ENCODE results near the gene CLDN10. TPM values are rescaled to one million over a fixed set of nuclear protein-coding genes. Genes with fewer than 3 reads are reported as not detected.

Gene CLDN10
- total RNA-seq, 1 experiment from 2014 or later: 24.7 TPM

DNA sequence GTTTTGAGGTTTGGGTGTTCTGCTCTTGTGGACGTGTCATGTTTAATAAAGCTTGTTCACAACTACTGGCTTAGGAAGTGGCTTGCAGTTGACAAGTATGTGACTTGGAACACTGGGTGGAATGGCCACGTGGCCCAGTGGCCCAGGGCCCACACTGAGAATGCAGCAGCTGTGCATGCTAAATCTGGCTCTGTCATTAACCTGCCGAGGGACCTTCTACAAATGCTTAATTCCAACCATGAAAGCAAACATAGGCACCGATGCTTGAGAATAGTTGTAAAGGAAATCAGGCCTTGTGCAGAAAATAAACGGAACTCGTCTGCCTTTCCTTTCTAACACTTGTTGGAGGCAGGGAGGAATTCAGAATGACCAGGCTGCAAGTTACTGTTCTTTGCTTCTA, 11.6 kb upstream of the CLDN10 start:
- CTCF ChIA-PET: interaction anchor here (1.7 kb wide), 1 partner anchor 11 kb away, joined by 11 read pairs; the partner anchor contains the start of gene CLDN10
- no peak overlapping the region for H3K27ac Mint-ChIP-seq
- ATAC-seq: no peak; the same call in 1 of the 2 replicates
- H3K9me3 Mint-ChIP-seq: no peaks in the 10 kb centered on the region
- H3K27me3 Mint-ChIP-seq (ENCODE audit: low read depth): no peaks in the 10 kb centered on the region
- peaks cover 19% of the 10 kb centered on the region for H3K4me1 Mint-ChIP-seq
- POLR2A ChIA-PET: interaction anchor here (0.7 kb wide), 1 partner anchor 90 kb away, joined by 5 read pairs; no protein-coding TSS in a partner anchor
- no peak overlapping the region for H3K4me3 Mint-ChIP-seq
- H3K36me3 Mint-ChIP-seq: no peaks in the 10 kb centered on the region
- DNase-seq (ENCODE audit: low spot score): no peak
- no peak for TF ChIP-seq ZNF423 (CRISPR knock-in tag; IDR thresholded peaks at IDR 0.05)
- TF ChIP-seq, protein P1, sequence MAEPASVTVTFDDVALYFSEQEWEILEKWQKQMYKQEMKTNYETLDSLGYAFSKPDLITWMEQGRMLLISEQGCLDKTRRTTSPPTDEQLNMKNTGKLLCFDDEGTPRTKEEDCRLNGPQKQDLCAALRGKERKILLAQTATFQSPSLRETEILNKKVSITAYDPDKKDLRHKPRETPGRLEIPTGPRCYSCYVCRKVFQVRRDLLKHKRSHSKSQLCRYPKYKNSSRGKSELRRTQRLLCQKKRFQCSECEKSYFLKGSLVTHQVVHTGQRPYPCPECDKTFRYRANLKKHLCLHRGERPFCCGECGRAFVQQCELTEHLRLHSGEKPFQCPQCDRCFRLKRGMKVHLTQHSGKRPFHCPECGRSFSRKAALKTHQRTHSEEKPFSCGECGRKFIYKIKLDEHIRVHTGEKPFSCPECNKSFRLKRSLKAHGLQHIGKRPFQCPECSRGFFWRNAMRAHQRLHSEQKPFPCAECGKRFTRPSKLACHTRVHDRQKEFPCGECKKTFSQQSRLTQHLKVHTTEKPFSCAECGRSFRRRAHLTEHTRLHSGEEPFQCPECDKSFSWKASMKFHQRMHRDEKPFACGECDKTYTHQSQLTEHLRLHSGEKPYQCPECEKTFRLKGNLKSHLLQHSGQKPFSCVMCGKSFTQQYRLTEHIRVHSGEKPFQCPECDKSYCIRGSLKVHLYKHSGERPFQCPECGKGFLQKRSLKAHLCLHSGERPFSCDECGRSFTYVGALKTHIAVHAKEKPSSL (CRISPR knock-in tag; conservative IDR thresholded peaks at IDR 0.05): no peak
- TF ChIP-seq NFATC4 (CRISPR knock-in tag; IDR thresholded peaks at IDR 0.05): no peak
- TF ChIP-seq GTF2I (CRISPR knock-in tag; conservative IDR thresholded peaks at IDR 0.05): no peak
- TF ChIP-seq ZNF121 (CRISPR knock-in tag; IDR thresholded peaks at IDR 0.05): no peak
- TF ChIP-seq FOXP1 (CRISPR knock-in tag; IDR thresholded peaks at IDR 0.05; ENCODE audit: borderline replicate concordance): no peak
- TF ChIP-seq, protein P2, sequence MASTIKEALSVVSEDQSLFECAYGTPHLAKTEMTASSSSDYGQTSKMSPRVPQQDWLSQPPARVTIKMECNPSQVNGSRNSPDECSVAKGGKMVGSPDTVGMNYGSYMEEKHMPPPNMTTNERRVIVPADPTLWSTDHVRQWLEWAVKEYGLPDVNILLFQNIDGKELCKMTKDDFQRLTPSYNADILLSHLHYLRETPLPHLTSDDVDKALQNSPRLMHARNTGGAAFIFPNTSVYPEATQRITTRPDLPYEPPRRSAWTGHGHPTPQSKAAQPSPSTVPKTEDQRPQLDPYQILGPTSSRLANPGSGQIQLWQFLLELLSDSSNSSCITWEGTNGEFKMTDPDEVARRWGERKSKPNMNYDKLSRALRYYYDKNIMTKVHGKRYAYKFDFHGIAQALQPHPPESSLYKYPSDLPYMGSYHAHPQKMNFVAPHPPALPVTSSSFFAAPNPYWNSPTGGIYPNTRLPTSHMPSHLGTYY (CRISPR knock-in tag; IDR thresholded peaks at IDR 0.05): no peak
- no peak for TF ChIP-seq GRHL2 (CRISPR knock-in tag; IDR thresholded peaks at IDR 0.05; ENCODE audit: insufficient replicate concordance, severe bottlenecking)
- TF ChIP-seq, protein P3, sequence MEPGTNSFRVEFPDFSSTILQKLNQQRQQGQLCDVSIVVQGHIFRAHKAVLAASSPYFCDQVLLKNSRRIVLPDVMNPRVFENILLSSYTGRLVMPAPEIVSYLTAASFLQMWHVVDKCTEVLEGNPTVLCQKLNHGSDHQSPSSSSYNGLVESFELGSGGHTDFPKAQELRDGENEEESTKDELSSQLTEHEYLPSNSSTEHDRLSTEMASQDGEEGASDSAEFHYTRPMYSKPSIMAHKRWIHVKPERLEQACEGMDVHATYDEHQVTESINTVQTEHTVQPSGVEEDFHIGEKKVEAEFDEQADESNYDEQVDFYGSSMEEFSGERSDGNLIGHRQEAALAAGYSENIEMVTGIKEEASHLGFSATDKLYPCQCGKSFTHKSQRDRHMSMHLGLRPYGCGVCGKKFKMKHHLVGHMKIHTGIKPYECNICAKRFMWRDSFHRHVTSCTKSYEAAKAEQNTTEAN (CRISPR knock-in tag; IDR thresholded peaks at IDR 0.05): no peak
- no peak for TF ChIP-seq ZNF232 (CRISPR knock-in tag; IDR thresholded peaks at IDR 0.05)
- TF ChIP-seq, protein P4, sequence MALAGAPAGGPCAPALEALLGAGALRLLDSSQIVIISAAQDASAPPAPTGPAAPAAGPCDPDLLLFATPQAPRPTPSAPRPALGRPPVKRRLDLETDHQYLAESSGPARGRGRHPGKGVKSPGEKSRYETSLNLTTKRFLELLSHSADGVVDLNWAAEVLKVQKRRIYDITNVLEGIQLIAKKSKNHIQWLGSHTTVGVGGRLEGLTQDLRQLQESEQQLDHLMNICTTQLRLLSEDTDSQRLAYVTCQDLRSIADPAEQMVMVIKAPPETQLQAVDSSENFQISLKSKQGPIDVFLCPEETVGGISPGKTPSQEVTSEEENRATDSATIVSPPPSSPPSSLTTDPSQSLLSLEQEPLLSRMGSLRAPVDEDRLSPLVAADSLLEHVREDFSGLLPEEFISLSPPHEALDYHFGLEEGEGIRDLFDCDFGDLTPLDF (CRISPR knock-in tag; IDR thresholded peaks at IDR 0.05): no peak
- TF ChIP-seq, protein P5, sequence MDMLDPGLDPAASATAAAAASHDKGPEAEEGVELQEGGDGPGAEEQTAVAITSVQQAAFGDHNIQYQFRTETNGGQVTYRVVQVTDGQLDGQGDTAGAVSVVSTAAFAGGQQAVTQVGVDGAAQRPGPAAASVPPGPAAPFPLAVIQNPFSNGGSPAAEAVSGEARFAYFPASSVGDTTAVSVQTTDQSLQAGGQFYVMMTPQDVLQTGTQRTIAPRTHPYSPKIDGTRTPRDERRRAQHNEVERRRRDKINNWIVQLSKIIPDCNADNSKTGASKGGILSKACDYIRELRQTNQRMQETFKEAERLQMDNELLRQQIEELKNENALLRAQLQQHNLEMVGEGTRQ (CRISPR knock-in tag; IDR thresholded peaks at IDR 0.05): no peak

DNA sequence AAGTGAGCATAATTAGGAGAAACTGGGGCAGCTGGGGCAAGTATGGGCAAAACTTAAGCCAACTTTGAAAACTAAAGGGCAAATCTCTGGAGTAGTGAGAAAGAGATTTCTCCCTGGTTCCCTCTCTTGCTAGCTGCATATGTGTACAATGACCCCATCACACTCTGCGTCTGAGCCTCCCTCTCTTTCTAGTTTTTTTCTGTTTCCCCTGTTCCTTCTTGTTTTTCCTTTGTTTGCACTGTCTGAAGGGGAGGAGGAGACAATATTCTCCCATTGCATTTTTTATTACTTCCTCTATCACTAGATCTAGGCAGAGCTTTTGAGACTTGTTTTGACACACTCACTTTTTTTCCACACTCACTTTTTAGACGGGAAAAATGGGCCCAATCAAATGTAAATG, 11.2 kb upstream of the CLDN10 start:
- H3K4me3 Mint-ChIP-seq: no peak overlapping the region
- DNase-seq (ENCODE audit: low spot score) (no peak), ATAC-seq (no peak)
- TF ChIP-seq PRRX2 (CRISPR knock-in tag; IDR thresholded peaks at IDR 0.05): no peak
- no peak for TF ChIP-seq ZNF263 (CRISPR knock-in tag; IDR thresholded peaks at IDR 0.05; ENCODE audit: low read depth)
- TF ChIP-seq, protein P6, sequence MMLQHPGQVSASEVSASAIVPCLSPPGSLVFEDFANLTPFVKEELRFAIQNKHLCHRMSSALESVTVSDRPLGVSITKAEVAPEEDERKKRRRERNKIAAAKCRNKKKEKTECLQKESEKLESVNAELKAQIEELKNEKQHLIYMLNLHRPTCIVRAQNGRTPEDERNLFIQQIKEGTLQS (CRISPR knock-in tag; conservative IDR thresholded peaks at IDR 0.05): no peak
- TF ChIP-seq SOX15 (CRISPR knock-in tag; IDR thresholded peaks at IDR 0.05): no peak
- no peak for TF ChIP-seq FOXK1 (CRISPR knock-in tag; IDR thresholded peaks at IDR 0.05)
- TF ChIP-seq, protein P7, sequence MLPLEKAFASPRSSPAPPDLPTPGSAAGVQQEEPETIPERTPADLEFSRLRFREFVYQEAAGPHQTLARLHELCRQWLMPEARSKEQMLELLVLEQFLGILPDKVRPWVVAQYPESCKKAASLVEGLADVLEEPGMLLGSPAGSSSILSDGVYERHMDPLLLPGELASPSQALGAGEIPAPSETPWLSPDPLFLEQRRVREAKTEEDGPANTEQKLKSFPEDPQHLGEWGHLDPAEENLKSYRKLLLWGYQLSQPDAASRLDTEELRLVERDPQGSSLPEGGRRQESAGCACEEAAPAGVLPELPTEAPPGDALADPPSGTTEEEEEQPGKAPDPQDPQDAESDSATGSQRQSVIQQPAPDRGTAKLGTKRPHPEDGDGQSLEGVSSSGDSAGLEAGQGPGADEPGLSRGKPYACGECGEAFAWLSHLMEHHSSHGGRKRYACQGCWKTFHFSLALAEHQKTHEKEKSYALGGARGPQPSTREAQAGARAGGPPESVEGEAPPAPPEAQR (CRISPR knock-in tag; IDR thresholded peaks at IDR 0.05): no peak
- TF ChIP-seq, protein P8, sequence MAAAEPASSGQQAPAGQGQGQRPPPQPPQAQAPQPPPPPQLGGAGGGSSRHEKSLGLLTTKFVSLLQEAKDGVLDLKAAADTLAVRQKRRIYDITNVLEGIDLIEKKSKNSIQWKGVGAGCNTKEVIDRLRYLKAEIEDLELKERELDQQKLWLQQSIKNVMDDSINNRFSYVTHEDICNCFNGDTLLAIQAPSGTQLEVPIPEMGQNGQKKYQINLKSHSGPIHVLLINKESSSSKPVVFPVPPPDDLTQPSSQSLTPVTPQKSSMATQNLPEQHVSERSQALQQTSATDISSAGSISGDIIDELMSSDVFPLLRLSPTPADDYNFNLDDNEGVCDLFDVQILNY (CRISPR knock-in tag; IDR thresholded peaks at IDR 0.05): no peak
- TF ChIP-seq, protein P9, sequence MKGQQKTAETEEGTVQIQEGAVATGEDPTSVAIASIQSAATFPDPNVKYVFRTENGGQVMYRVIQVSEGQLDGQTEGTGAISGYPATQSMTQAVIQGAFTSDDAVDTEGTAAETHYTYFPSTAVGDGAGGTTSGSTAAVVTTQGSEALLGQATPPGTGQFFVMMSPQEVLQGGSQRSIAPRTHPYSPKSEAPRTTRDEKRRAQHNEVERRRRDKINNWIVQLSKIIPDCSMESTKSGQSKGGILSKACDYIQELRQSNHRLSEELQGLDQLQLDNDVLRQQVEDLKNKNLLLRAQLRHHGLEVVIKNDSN (CRISPR knock-in tag; IDR thresholded peaks at IDR 0.05): no peak
- TF ChIP-seq EMX1 (CRISPR knock-in tag; IDR thresholded peaks at IDR 0.05): no peak
- TF ChIP-seq MYBL2 (CRISPR knock-in tag; IDR thresholded peaks at IDR 0.05): no peak
- TF ChIP-seq ZNF219 (CRISPR knock-in tag; IDR thresholded peaks at IDR 0.05; ENCODE audit: borderline replicate concordance): no peak
- no peak for TF ChIP-seq TEAD4 (CRISPR knock-in tag; IDR thresholded peaks at IDR 0.05)
- TF ChIP-seq, protein P5 (CRISPR knock-in tag; IDR thresholded peaks at IDR 0.05): no peak
- H3K9me3 Mint-ChIP-seq: no peaks in the 10 kb centered on the region
- peaks cover 20% of the 10 kb centered on the region for H3K4me1 Mint-ChIP-seq
- CTCF ChIA-PET: interaction anchor here (1.0 to 1.7 kb wide), 2 partner anchors 11 to 137 kb away, joined by 4 to 11 read pairs; partner anchors contain the start of gene CLDN10
- peak overlapping the region; percentile 30; the same call in 1 of the 2 replicates for H3K27ac Mint-ChIP-seq
- H3K36me3 Mint-ChIP-seq: no peaks in the 10 kb centered on the region
- H3K27me3 Mint-ChIP-seq (ENCODE audit: low read depth): no peaks in the 10 kb centered on the region
- POLR2A ChIA-PET: no interaction called here

Measured in WTC11 (cell line).